ENCODE data around the gene CYTH3.

The CYTH3 gene

DNA sequence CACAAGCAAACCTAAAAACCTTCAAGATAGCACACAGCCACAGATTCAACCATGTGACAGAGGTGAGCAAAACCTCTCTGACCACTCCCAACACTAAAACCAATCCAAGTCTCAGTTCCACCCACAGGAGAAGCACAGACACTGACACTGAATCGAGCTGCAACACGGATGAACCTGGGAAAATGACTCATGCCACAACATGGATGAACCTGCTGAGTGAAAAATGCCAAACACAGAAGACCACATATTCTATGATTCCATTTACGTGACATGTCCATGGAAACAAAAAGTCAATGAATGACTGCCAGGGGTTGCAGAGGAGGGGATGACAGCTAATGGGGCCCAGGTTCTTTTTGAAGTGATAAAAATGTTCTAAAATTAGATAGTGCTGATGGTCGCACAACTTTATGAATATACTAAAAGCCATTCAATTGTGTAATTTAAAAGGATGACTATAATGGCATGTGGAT, 22.0 kb downstream of the CYTH3 start:
- DNase-seq (ENCODE audit: low read depth): no peak
- no peak overlapping the region for H3K4me3 ChIP-seq (ENCODE audit: low read depth, low read length)
- TF ChIP-seq, protein P1, sequence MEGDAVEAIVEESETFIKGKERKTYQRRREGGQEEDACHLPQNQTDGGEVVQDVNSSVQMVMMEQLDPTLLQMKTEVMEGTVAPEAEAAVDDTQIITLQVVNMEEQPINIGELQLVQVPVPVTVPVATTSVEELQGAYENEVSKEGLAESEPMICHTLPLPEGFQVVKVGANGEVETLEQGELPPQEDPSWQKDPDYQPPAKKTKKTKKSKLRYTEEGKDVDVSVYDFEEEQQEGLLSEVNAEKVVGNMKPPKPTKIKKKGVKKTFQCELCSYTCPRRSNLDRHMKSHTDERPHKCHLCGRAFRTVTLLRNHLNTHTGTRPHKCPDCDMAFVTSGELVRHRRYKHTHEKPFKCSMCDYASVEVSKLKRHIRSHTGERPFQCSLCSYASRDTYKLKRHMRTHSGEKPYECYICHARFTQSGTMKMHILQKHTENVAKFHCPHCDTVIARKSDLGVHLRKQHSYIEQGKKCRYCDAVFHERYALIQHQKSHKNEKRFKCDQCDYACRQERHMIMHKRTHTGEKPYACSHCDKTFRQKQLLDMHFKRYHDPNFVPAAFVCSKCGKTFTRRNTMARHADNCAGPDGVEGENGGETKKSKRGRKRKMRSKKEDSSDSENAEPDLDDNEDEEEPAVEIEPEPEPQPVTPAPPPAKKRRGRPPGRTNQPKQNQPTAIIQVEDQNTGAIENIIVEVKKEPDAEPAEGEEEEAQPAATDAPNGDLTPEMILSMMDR (conservative IDR thresholded peaks at IDR 0.05; ENCODE audit: low read depth, low read length): no peak

DNA sequence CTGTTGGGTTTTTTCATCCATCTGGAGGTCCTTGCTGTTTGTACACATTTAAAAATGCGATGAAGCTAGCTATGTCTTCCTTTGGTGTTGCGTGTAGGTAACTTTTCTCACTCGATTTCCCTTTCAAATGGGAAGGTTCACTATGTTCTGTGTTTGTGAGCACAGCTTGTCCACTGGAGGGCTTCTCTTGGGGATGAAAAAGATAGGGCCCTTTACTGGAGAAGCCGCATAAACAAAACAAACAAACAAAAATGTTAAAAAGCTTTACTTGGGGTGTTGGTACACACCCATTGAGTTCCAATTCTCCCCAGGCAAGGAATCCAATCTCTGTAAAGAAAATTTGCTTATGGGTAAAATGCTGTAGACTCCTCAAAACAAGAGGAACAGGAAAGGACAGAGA, 23.4 kb downstream of the CYTH3 start:
- TF ChIP-seq, protein P1 (conservative IDR thresholded peaks at IDR 0.05; ENCODE audit: low read depth, low read length): peak; percentile 26
- no peak for DNase-seq (ENCODE audit: low read depth)
- H3K4me3 ChIP-seq (ENCODE audit: low read depth, low read length): no peak overlapping the region

DNA sequence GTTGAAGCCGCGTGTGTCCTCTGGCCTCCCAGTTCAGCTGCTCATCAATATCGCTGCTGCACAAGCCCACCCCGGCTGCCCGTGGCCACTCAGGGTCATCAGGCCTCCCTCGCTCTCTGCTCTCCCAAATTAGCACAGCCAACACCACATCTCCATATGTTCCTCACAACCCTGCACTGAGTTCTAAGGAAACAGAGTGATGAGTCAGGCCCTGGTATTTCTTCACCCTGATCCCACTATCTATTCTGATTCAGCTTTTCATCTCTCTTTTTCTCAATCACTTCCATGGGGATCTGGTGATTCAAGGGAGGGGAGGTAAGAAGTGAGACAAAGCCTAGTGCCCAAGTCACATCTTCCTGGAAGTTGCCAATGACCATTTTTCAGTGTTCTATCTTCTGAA, 23.8 kb downstream of the CYTH3 start:
- no peak overlapping the region for H3K4me3 ChIP-seq (ENCODE audit: low read depth, low read length)
- TF ChIP-seq, protein P1 (conservative IDR thresholded peaks at IDR 0.05; ENCODE audit: low read depth, low read length): no peak
- DNase-seq (ENCODE audit: low read depth): peak; percentile 79

DNA sequence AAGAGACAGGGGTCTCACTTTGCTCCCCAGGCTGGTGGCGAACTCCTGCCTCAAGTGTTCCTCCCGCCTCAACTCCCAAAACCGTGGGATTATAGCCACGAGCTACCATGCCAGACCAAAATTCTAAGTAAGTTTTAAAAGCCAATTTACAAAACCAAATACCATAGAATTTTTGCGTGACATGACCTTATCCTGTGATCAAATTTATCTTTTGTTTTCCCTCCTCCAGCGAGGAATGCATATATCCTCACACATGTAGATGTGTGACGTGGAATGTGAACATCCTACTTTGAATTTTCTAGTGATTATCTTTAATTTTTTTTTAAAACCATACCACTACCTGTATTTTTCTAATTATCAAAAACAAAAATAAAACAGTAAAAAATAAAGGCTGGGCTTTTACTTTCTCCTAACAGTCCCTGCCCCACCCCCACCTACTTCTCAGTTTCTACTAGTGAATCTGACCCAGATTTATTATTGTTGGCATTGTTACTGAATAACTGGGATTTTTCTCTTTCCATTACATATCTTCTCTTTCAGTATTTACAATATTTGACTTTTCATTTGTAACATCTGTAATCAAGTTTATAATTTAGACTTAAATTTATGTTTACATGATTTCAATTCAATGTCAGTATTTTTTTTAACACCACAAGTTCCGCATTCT, 26.0 kb downstream of the CYTH3 start:
- TF ChIP-seq, protein P1 (conservative IDR thresholded peaks at IDR 0.05; ENCODE audit: low read depth, low read length): no peak
- DNase-seq (ENCODE audit: low read depth): peak; percentile 78
- H3K4me3 ChIP-seq (ENCODE audit: low read depth, low read length): no peak overlapping the region

DNA sequence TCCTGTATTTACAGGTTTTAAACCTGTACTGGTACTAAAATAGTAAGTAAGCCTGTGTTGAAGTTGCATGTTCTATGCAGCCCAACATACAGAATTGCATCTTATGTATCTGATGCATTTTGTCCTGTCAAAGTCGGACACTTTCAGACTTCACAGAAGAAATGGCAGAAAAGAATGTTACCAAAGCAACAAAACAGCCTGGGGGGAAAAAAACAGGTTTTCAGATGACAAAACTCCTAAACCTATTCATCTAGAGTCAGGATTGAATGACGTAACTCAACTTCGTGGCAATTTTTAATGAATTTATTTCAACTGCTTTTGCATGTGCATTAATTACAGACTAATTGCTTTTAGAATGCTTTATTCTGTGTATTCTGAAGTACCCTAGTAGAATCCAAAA, 28.4 kb downstream of the CYTH3 start:
- TF ChIP-seq, protein P1 (conservative IDR thresholded peaks at IDR 0.05; ENCODE audit: low read depth, low read length): no peak
- no peak overlapping the region for H3K4me3 ChIP-seq (ENCODE audit: low read depth, low read length)
- no peak for DNase-seq (ENCODE audit: low read depth)

DNA sequence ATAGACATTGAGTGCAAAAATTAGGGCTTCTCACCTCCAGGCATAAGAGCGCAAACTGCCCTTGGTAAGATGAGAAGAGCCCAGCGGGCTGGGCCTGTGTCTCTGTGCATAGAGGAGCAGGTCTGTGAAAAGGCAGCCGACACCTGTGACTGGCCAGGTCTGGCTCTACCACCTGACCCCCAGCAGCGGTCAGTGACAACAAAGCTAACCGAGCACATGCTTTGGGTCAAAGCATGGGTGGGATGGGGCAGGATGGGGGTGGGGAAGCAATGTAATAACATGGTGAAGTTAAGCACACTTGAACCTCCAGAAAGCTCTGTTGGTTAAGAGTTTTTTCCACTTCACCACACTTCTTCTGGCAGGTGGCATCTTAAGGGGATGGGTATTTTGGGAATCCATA, 29.3 kb downstream of the CYTH3 start:
- TF ChIP-seq, protein P1 (conservative IDR thresholded peaks at IDR 0.05; ENCODE audit: low read depth, low read length): no peak
- DNase-seq (ENCODE audit: low read depth): no peak
- H3K4me3 ChIP-seq (ENCODE audit: low read depth, low read length): no peak overlapping the region

DNA sequence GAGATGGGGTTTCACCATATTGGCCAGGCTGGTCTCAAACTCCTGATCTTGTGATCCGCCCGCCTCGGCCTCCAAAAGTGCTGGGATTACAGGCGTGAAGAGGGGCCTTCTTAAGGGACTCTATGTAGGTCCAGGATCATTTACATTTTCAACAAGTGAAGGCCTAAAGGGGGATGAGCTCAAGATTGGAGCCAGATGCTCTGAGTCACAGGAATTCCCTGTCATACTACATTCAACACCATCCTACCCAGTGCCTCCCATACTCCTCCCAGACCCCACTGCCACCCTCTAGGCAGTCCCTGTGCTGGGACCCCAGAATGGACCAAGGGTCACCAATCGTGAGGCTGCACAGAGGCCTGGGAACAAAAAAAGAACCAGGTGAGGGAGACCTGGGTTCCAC, 29.9 kb downstream of the CYTH3 start:
- no peak for DNase-seq (ENCODE audit: low read depth)
- TF ChIP-seq, protein P1 (conservative IDR thresholded peaks at IDR 0.05; ENCODE audit: low read depth, low read length): no peak
- H3K4me3 ChIP-seq (ENCODE audit: low read depth, low read length): no peak overlapping the region
